Stimulated activated CD4-positive, alpha-beta T cell treated with anti-CD3 and anti-CD28 coated beads, Interleukin-1b, Interleukin-23, amount 100 ng/mL, for 48 hours (primary cell): Measurements from ENCODE around the gene TMEM164.

Experiments
- DNase-seq: peaks from one replicate; pipeline ENCODE4 v3.0.0-alpha.2; 2020

Gene TMEM164

DNA sequence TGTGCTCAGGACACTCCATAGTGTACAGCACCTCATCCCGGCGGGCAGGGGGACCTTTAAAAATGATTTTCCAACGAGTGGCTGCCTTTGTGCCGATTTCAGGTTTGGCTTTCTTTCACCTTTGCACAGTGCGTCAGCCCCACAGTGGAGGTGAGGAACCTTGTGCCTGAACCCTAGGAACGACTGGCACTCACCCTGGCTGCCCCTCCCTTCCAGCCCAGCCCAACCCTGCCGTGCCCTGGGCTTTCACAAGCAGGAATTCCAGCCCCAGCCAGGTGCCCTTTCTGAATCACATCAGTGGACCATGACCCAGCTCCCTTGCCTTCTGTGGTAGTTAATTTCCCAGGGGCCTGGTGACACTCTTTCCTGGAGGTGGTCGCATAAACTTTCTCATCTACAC lies 1.3 kb downstream of the TMEM164 start:
- DNase-seq = no peak

DNA sequence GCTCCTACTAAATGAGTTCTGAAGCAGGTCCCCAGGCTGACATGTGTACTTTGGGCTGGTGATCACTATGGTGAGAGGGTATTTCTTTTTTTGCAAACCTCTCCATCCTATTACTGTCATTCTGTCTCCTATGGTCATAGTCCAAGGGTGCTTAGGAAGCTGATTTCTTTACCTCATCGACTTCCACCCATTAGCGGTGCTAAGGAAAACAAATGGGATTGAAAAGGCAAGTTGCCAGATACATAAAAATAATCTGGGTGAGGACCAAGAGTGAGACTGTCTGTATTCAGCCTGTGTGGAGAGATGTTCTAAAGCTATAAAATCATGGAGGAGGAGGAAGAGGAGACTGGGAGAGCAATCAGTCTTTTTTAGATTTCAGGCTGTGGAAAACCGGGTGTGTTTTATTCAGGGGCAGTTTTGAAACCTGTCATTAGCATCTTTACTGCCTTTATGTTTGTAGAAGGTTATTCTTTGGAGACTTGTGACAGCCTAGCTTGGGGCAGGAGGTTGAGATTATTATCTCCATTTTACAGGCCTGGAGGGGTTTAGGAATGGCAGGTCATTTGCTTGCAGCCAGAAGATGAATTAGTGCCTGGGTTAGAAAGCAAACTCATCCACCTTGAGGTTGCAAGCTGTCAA lies 1.9 kb downstream of the TMEM164 start:
- DNase-seq = no peak

DNA sequence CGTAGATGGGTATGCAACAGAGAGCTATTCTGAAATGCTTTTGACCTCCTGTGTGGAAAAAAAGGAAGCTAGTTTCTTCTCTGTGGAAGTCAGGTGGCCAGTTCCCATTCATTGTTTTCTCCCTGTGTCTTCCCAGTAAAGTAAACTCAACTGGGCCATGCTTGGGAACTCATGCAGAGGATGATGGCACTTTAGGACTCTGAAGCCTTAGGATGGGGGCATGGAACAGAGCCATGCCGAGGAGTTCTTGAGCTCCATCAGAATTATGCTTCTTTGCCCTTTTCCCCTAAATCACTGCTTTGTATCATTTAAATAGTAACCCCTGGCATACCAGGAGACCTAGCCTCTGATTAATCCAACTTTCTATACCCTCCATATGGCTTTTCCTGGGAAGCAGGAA lies 3.2 kb downstream of the TMEM164 start:
- no peak for DNase-seq

GRCh38 chrX:110006821-110007375 lies 4.0 kb downstream of the TMEM164 start:
- no peak for DNase-seq

DNA sequence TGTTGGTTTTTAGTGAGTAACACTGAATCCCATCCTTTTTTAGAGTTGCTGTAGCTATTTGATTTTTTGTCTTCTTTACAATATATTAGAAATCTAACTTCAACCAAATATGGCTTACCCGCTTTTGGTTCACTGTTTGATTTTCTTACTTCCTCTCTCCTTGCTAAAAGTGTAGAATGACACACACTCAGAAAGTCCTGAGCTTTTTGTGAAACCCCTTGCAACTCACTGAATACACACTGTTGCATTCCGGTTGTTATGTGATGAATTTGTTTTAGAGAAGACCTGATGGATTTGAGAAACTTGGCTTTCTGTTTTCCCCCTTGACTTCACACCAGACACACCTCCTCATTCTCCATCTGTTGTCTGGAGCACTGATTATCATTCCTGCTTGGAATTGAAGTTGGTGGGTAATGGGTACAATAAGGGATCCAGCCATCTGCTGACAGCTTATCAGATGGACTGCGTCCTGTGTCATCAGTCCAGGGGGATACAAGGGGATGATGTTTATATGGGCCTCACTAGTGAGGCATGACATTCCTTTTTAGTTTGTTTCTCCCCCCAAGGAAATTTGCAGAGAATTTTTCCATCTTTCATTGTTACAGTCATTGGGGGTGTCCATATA lies 5.2 kb downstream of the TMEM164 start:
- no peak for DNase-seq

DNA sequence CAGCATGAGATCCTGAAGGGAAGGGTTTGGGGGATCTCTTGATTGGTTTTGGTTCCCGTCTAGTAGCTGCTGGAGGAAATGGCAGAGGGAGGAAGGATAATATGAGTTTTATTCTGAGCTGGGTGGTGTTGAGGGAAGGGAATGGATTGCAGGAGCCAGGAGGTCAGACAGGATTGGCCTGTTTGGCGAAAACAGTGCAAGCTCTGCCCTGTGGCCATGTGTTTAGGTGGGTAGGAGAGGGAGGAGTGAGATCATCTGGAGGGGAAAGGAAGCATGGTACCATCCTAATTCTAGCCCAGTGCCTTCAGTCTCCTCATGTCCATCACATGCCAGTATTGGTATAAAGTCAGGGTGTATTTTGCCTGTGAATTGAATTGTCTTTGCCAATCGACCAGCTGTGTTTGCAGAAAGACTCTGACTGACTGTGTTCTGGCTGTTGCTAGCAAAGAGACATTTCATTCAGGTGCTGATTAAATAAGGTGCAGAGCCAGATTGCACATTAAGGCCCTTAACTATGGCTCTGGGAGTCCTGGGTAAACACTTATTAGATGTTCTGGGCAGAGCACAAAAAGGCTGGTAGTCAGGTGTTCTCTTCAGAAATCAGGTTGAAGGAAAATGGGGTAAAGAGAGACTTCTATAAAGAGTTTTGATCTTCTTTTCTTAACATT lies 10.0 kb downstream of the TMEM164 start:
- DNase-seq = no peak

DNA sequence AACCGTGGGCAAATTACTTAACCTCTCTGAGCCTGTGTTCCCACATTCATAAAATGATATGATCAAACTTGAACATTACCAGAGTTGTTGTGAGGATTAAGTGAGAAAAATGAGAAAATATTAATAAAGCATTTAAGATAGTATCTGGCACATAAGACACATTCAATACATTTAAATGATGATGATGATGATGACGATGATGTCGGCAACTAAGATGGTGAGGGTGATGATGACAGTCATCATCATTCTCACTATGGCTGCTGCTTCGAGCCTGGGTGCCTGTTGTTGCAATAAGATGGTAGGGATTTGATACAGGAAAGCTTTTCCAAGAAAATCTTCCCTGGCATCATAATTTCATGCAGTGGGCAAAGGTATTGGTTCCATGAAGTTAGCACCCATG lies 11.1 kb downstream of the TMEM164 start:
- no peak for DNase-seq

DNA sequence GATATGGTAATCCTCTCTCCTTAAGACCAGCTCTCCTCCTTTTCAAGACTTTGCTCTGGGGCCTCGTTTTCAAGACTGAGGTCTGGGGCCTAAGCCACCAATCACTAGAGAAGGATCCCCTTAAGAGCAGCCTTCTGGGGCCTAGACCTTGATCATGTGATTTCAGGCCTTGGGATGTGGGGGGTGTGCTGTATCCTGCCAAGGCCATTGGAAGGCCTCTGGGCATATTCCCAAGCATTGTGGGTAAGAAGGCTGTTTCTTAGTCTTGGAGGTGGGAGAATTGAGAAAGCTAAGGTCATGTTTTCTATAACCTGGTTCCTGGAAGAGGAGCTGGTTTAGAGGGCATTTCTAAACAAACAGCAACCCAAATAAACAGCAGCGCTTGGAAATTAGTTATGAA lies 12.1 kb downstream of the TMEM164 start:
- no peak for DNase-seq

DNA sequence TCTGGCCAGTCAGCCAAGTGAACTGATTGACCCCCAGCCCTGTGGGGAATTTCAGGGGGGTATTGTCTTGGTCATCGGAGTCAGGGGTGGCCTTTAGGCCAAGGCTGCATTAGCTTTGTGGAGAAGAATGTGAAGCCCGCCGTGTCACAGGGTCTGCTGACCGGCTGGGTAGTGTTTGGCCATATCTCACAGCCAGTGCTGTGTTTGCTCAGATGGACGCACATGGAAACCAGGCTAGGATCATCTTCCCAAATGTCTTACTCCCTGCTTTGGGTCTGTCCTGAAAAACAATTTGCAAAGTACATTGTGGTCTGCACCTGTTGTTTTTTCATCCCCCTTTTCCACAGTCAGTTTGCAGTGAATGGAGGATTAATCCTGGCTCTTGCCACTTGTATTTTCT lies 13.0 kb downstream of the TMEM164 start:
- DNase-seq = no peak

DNA sequence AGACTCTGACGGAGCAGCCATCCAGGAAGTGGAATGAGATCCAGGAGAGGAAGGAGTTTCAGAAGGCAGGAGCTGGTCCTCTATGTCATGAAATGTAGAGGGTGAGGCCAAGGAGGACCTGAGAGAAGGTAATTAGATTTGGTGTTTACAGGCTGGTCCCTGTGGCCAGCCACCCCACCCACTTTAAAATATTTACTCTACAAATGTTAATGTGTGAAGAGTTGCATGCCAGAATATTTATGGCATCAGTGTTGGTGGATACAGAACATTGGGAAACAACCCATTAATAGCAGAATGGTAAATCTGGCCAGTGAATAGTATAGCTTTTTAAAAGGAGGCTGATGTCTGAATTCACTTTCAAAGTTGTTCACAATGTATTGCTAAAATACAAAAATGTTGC lies 17.6 kb downstream of the TMEM164 start:
- DNase-seq = no peak

DNA sequence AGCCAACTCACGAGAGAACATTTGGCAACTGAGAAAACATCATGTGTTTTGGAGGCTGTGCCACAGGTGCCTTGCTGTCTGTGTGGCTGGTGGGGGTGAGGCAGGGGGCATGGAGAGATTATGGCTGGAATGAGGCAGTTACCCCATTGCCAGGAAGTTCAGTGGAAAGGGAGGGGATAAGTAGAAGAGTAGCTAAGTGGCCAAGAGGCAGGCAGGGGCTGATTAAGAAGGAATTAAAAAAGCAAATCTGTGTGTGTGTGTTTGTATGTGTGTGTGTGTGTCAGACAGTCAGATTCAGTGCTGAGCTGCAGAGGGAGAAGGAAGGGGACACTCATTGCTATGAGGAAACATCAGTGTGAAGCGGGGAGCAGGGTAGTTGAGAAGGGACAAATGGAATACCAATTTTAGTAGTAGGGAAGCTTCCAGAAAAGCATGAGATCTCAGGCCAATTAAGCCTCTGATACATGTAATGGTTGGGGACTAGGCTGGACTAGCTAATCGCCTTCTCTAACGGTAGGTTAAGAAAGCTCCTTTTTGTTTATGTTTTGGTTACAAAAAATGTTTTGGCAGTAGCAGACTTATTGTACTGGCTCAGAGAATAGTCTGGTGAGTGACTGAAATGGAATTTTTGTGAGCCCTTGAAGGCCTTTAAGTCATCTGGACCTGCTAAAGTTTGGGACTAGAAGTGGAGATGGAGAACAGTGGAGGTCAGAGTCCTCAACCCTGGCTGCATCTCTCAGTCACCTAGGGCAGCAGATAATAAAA lies 18.5 kb downstream of the TMEM164 start:
- no peak for DNase-seq

- DNase-seq = no peak
These were observed 19.9 kb downstream of the TMEM164 start for GRCh38 chrX:110022599-110023448.

DNA sequence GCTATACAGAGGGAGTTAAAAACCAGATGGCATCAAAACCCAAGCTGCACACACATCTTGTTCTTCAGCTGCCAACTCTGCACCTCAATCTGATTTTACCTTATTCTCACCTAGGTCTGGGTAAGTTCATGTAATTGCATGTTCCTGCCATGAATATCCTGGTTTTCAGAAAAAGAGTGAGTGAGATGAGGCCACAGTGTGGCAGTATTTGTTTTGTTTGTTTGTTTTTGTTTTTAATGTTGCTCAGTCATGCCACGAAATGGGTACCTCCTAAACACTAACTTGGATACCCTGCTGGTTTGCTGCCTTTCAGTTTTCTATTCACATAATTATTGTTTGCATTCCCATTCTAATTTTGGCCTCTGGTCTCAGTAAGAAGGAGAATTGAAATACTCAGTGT lies 22.5 kb downstream of the TMEM164 start:
- no peak for DNase-seq

DNA sequence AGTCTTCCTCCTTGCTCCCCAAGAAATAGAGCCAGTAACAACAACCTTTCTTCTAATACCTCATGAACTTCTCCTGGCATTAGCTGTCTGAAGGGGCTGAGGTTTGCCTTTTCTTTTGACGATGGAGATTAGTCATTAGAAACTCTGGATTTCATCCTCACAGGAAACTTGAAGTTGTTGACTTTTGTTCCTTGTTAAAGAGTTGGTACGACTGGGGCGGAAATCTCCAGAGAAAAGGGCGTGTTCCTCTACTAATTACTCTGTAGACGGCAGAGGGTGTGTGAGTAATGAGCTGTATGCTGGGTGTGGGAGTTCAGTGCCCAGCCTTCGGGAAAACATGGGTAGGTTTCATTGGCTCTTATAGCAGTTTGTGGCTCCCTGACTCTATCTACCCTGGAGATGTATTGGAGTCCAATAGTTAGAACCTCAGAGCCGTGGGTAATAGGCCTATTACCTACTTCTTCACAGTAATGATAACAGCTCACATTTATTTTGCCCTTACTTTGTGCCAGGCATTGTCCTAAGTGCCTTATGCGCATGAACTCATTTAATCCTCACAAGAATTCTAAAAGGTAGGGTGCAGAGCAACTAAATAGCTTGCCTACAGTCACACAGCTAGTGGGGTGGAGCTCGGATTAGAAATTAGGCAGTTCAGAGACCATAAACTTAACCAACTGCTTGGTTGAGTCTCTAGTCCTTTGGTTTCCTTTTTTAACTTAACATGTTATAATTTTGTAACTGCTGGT lies 23.4 kb downstream of the TMEM164 start:
- no peak for DNase-seq

GRCh38 chrX:110032534-110033147 lies 29.7 kb downstream of the TMEM164 start:
- no peak for DNase-seq

DNA sequence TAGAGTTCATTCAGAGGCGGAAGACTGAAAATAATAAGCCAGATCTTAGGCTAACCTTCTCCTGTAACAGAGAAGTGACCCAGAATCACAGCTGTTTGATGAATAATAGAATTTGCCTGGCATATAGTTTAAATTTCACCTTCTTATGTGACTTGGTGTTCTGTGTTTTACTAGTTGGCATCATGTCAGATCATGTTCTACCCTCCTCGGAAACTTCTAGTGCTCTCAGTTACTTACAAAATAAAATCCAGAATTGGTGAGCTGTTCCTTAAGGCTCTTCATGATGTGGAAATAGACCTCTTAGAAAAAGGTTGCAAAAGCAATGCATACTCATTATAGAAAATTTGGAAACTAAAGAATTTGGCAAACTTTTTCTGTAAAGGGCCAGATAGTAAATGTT lies 31.1 kb downstream of the TMEM164 start:
- no peak for DNase-seq

GRCh38 chrX:110036162-110037033 lies 33.5 kb downstream of the TMEM164 start:
- DNase-seq = no peak

GRCh38 chrX:110037178-110037577 lies 34.3 kb downstream of the TMEM164 start:
- DNase-seq = no peak

DNA sequence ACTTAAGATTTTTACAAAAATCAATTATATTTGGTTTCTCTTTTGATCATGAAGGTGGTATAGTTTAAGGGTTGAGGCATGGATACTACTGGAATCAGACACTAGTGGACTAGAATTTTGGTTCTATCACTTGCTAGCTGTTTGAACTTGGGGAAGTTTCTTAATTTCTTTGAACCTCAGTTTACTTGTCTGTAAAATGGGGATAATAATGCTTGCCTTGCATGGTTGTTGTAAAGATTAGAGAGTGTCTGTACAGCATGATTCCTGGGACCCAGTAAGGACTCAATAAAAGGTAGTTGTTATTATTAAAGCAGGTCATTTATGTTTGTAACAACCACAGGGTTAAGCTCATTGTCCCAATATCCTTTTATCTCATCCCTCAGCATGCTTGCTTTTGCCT lies 36.0 kb downstream of the TMEM164 start:
- no peak for DNase-seq

DNA sequence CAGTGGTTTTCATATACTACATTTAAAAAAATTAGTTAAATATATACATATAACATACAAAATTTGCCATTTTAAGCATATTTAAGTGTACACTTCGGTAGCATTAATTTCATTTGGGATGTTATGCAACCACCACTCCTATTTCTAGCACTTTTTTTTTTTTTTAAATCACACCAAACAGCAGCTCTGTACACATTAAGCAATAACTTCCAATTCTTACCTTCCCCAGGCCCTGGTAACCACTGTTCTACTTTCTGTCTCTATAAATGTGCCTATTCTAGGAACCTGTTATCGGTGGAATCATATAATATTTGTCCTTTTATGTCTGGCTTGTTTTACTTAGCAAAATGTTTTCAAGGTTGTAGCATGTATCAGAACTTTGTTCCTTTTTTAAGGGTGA lies 39.1 kb downstream of the TMEM164 start:
- DNase-seq = no peak
